H9 (cell line): ENCODE measurements around the gene C1orf21. TPM values are rescaled to one million over a fixed set of nuclear protein-coding genes. Genes with fewer than 3 reads are reported as not detected.

ENCODE experiments used
- DNase-seq: peaks from one replicate; pipeline ENCODE4 v3.0.0-alpha.2; 2017
- H2AFZ ChIP-seq: one replicate; pipeline ENCODE4 v1.6.1; 2013; ENCODE audit warnings: mild to moderate bottlenecking, low read length, control low read depth, moderate library complexity
- H2AK5ac ChIP-seq: 2 replicates; pipeline ENCODE4 v1.6.1; 2013; ENCODE audit warnings: low read length, control low read depth, mixed read lengths; ENCODE audit not compliant: insufficient read length
- H2BK120ac ChIP-seq: one replicate; pipeline ENCODE4 v1.6.1; 2013; ENCODE audit warnings: low read depth, mild to moderate bottlenecking, low read length, control low read depth, inconsistent platforms; ENCODE audit not compliant: poor library complexity, severe bottlenecking
- H2BK12ac ChIP-seq: 2 replicates; pipeline ENCODE4 v1.6.1; 2013; ENCODE audit warnings: low read length, control low read depth, mixed read lengths, low read depth; ENCODE audit not compliant: insufficient read length
- H2BK15ac ChIP-seq: 2 replicates; pipeline ENCODE4 v1.6.1; 2013; ENCODE audit warnings: low read depth, low read length, control low read depth
- H2BK20ac ChIP-seq: one replicate; pipeline ENCODE4 v1.6.1; 2013; ENCODE audit warnings: low read depth, mild to moderate bottlenecking, low read length, control low read depth, inconsistent platforms; ENCODE audit not compliant: poor library complexity, severe bottlenecking
- H2BK5ac ChIP-seq: 2 replicates; pipeline ENCODE4 v1.6.1; 2013; ENCODE audit warnings: low read length, control low read depth, mixed read lengths; ENCODE audit not compliant: insufficient read length
- H3K14ac ChIP-seq: 2 replicates; pipeline ENCODE4 v1.6.1; 2013; ENCODE audit warnings: low read length, control low read depth; ENCODE audit not compliant: insufficient read depth
- H3K18ac ChIP-seq: 2 replicates; pipeline ENCODE4 v1.6.1; 2013; ENCODE audit warnings: low read depth, mild to moderate bottlenecking, mixed read lengths, low read length, control low read depth; ENCODE audit not compliant: insufficient read length
- H3K23ac ChIP-seq: 2 replicates; pipeline ENCODE4 v1.6.1; 2013; ENCODE audit warnings: low read length, control low read depth, mixed read lengths, low read depth; ENCODE audit not compliant: insufficient read length
- H3K23me2 ChIP-seq: 2 replicates; pipeline ENCODE4 v1.6.1; 2013; ENCODE audit warnings: low read depth, mild to moderate bottlenecking, mixed read lengths, low read length, control low read depth; ENCODE audit not compliant: insufficient read length, poor library complexity, severe bottlenecking
- H3K27ac ChIP-seq: 2 replicates; pipeline ENCODE4 v1.5.1; 2013; ENCODE audit warnings: low read length, control low read depth, mixed read lengths, low read depth; ENCODE audit not compliant: insufficient read length
- H3K27me3 ChIP-seq: 2 replicates; pipeline ENCODE4 v1.6.1; 2013; ENCODE audit warnings: low read length, control low read depth, inconsistent platforms; ENCODE audit not compliant: insufficient read depth
- H3K4ac ChIP-seq: 2 replicates; pipeline ENCODE4 v1.6.1; 2013; ENCODE audit warnings: low read depth, mild to moderate bottlenecking, control low read depth, inconsistent platforms, low read length, moderate library complexity
- H3K4me1 ChIP-seq: 2 replicates; pipeline ENCODE4 v1.6.1; 2013; ENCODE audit warnings: low read length, control low read depth, inconsistent platforms; ENCODE audit not compliant: insufficient read depth
- H3K4me2 ChIP-seq: 2 replicates; pipeline ENCODE4 v1.6.1; 2013; ENCODE audit warnings: low read length, control low read depth, mixed read lengths; ENCODE audit not compliant: insufficient read length, insufficient read depth
- H3K56ac ChIP-seq: 2 replicates; pipeline ENCODE4 v1.6.1; 2013; ENCODE audit warnings: low read depth, mild to moderate bottlenecking, mixed read lengths, low read length, control low read depth; ENCODE audit not compliant: insufficient read length
- H3K79me1 ChIP-seq: 2 replicates; pipeline ENCODE4 v1.6.1; 2013; ENCODE audit warnings: low read depth, mild to moderate bottlenecking, moderate library complexity, low read length, control low read depth, inconsistent platforms; ENCODE audit not compliant: insufficient read depth, poor library complexity, severe bottlenecking
- H3K79me2 ChIP-seq: 2 replicates; pipeline ENCODE4 v1.6.1; 2013; ENCODE audit warnings: low read length, control low read depth, inconsistent platforms; ENCODE audit not compliant: insufficient read depth
- H3K9ac ChIP-seq: 2 replicates; pipeline ENCODE4 v1.6.1; 2013; ENCODE audit warnings: low read length, control low read depth, mixed read lengths; ENCODE audit not compliant: insufficient read length; ENCODE audit errors: extremely low read depth
- H3K9me3 ChIP-seq: one replicate; pipeline ENCODE4 v1.6.1; 2013; ENCODE audit warnings: low read depth, low read length, inconsistent platforms; ENCODE audit not compliant: control insufficient read depth
- H3T11ph ChIP-seq: one replicate; pipeline ENCODE4 v1.6.1; 2013; ENCODE audit warnings: mild to moderate bottlenecking, low read length, control low read depth, inconsistent platforms
- H4K20me1 ChIP-seq: one replicate; pipeline ENCODE4 v1.6.1; 2013; ENCODE audit not compliant: control insufficient read depth, insufficient read length, insufficient read depth
- H4K5ac ChIP-seq: 2 replicates; pipeline ENCODE4 v1.6.1; 2013; ENCODE audit warnings: low read depth, mild to moderate bottlenecking, mixed read lengths, low read length, control low read depth; ENCODE audit not compliant: insufficient read length
- H4K8ac ChIP-seq: replicated peaks from 2 replicates; pipeline ENCODE4 v1.6.1; 2013; ENCODE audit warnings: low read length, control low read depth, mixed read lengths, low read depth; ENCODE audit not compliant: insufficient read length
- H4K91ac ChIP-seq: 2 replicates; pipeline ENCODE4 v1.6.1; 2013; ENCODE audit warnings: low read depth, mild to moderate bottlenecking, moderate library complexity, mixed read lengths, low read length, control low read depth; ENCODE audit not compliant: insufficient read length
- H3K27ac Mint-ChIP-seq, 3 experiments: 2 replicates in 2 of 3; 3 replicates in 1 of 3; pipeline ENCODE4 v1.8.0; 2020 to 2021; ENCODE audit warnings: mixed read lengths in 3 of 3, mild to moderate bottlenecking in 1 of 3, moderate library complexity in 1 of 3
- H3K27me3 Mint-ChIP-seq: 2 replicates; pipeline ENCODE4 v1.8.0; 2021; ENCODE audit warnings: low read depth, mild to moderate bottlenecking, moderate library complexity, mixed read lengths
- H3K36me3 Mint-ChIP-seq, 3 experiments: 2 replicates in 2 of 3; 3 replicates in 1 of 3; pipeline ENCODE4 v1.8.0; 2020 to 2021; ENCODE audit warnings: low read depth in 3 of 3, mixed read lengths in 3 of 3; ENCODE audit not compliant: insufficient read depth in 1 of 3
- H3K4me1 Mint-ChIP-seq, 2 experiments: 2 replicates each; pipeline ENCODE4 v1.8.0; 2020; ENCODE audit warnings: mixed read lengths in 2 of 2
- H3K4me3 Mint-ChIP-seq, 2 experiments: 2 replicates in 1 of 2; 3 replicates in 1 of 2; pipeline ENCODE4 v1.8.0; 2020 to 2021; ENCODE audit warnings: mild to moderate bottlenecking in 2 of 2, mixed read lengths in 2 of 2, moderate library complexity in 1 of 2
- H3K9me3 Mint-ChIP-seq, 2 experiments: 2 replicates in 1 of 2; 3 replicates in 1 of 2; pipeline ENCODE4 v1.8.0; 2020; ENCODE audit warnings: mild to moderate bottlenecking in 2 of 2, mixed read lengths in 2 of 2, moderate library complexity in 1 of 2
- WGBS: extraction: QIAGEN DNeasy Blood & Tissue Kit; methylation state at CpG from one replicate; pipeline ENCODE4 v1.1.7; 2013; ENCODE audit warnings: missing lambda C conversion rate, low lambda C conversion rate, mixed read lengths; ENCODE audit not compliant: insufficient read length; ENCODE audit errors: extremely low coverage; 5-methylcytosine and 5-hydroxymethylcytosine counted together
- total RNA-seq: library from RNA; stranded (reverse); gene quantifications from 2 replicates; pipeline ENCODE4 v1.2.1, GENCODE V29; 2021
- TF ChIP-seq, protein P1 (sequence below): fragments of 200-600 bp; sonication (generic); conservative IDR thresholded peaks from 3 replicates; pipeline ENCODE4 v1.8.0; 2021; ENCODE audit warnings: antibody characterized with exemption, mild to moderate bottlenecking

The C1orf21 gene
- total RNA-seq, 1 experiment from 2014 or later: 36.0 TPM

DNA sequence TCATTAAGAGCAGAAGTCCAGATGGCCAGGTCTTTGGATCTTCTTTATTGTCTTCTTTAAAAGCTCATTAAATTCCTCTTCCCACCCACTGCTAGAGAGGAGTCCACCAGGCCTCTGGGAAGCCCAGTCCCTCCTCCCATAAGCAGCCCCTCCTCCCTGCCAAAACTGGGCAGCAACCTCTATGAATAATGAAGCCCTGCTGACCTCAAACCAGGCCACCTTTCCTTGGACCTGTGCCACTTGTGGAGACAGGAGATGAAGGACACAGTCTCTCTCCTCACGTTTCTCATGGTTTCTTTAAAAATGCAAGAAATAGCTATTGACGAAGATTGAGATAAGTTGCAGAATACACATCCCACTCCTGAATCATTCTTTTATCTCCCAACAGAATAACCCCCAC, 255.1 kb downstream of the C1orf21 start:
- H2BK120ac ChIP-seq: no peak overlapping the region
- H3K36me3 Mint-ChIP-seq: no peaks in the 10 kb centered on the region; a peak in 3 of 7 replicates
- H3K4me1 ChIP-seq: no peaks in the 10 kb centered on the region
- no peak overlapping the region for H3K23ac ChIP-seq
- H3K9ac ChIP-seq: no peak overlapping the region
- H3K23me2 ChIP-seq: no peaks in the 10 kb centered on the region
- peaks cover 3% of the 10 kb centered on the region; the same call in 1 of the 2 replicates for H3K27me3 Mint-ChIP-seq
- H3K18ac ChIP-seq: no peak overlapping the region
- no peak overlapping the region for H3K27ac ChIP-seq
- H3K79me2 ChIP-seq: no peaks in the 10 kb centered on the region
- H2AFZ ChIP-seq: no peak overlapping the region
- no peak overlapping the region for H3K4me2 ChIP-seq
- no peak overlapping the region for H3K56ac ChIP-seq
- no CpG with 5 or more reads among the region's 2 CpGs for WGBS
- TF ChIP-seq, protein P1, sequence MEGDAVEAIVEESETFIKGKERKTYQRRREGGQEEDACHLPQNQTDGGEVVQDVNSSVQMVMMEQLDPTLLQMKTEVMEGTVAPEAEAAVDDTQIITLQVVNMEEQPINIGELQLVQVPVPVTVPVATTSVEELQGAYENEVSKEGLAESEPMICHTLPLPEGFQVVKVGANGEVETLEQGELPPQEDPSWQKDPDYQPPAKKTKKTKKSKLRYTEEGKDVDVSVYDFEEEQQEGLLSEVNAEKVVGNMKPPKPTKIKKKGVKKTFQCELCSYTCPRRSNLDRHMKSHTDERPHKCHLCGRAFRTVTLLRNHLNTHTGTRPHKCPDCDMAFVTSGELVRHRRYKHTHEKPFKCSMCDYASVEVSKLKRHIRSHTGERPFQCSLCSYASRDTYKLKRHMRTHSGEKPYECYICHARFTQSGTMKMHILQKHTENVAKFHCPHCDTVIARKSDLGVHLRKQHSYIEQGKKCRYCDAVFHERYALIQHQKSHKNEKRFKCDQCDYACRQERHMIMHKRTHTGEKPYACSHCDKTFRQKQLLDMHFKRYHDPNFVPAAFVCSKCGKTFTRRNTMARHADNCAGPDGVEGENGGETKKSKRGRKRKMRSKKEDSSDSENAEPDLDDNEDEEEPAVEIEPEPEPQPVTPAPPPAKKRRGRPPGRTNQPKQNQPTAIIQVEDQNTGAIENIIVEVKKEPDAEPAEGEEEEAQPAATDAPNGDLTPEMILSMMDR: no peak
- no peak for DNase-seq
- H4K5ac ChIP-seq: no peak overlapping the region
- no peak overlapping the region for H3K27ac Mint-ChIP-seq
- no peak overlapping the region for H3K4me3 Mint-ChIP-seq
- H3K4ac ChIP-seq: no peak overlapping the region
- H2BK15ac ChIP-seq: no peak overlapping the region
- no peak overlapping the region for H2BK20ac ChIP-seq
- H4K20me1 ChIP-seq: no peaks in the 10 kb centered on the region
- H3T11ph ChIP-seq: no peak overlapping the region
- H3K9me3 ChIP-seq: no peaks in the 10 kb centered on the region
- H2BK5ac ChIP-seq: no peak overlapping the region
- no peak overlapping the region for H4K91ac ChIP-seq
- no peak overlapping the region for H2AK5ac ChIP-seq
- no peaks in the 10 kb centered on the region; a peak in 2 of 5 replicates for H3K9me3 Mint-ChIP-seq
- H3K27me3 ChIP-seq: no peaks in the 10 kb centered on the region
- no peak overlapping the region for H3K14ac ChIP-seq
- H3K79me1 ChIP-seq: no peaks in the 10 kb centered on the region
- no peak overlapping the region for H2BK12ac ChIP-seq
- no peak overlapping the region for H4K8ac ChIP-seq
- no peaks in the 10 kb centered on the region for H3K4me1 Mint-ChIP-seq
